Dedifferentiated amniotic fluid mesenchymal stem cell (primary cell): ENCODE measurements around the gene TAS2R39.

Source experiments
- DNase-seq: peaks from one replicate; pipeline ENCODE4 v3.0.0-alpha.2; 2016; ENCODE audit errors: extremely low spot score

TAS2R39 gene

DNA sequence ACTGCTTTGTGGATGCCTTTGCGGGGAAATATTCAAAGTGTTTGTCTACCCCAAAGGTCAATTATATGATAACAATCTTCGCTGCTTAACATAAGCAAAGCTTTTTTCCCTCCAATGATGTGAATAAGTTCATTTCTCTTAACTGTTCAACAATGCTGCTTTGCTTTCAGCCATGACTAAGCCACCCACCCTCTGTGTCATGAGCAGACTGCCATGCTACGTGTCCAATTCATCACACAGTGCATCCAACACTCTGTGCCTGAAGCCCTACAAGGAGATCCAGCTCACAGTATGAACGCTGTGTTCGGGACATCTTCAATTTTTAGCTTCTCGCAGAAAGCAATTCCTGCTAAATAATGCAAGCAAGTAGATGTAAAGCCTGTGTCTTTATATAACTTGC is 32.9 kb downstream of the TAS2R39 start:
- DNase-seq, result no peak

DNA sequence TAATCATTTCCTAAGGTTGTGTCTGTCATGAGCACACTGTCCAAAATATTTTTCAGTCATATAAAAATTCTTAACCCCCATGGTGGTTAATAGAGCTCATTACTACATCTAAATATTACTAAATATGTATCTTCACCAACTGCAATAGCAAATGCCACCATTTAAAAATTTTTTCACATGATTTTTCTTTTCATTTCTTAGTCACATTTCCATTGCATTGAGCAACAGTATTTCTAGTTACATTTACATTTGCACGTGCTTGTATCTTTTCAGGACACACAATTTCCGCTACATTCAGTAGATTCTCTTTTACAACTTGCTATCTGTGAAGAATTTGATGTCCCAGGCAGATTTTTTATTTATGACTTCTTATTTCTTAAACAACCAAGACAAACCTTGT is 33.5 kb downstream of the TAS2R39 start:
- DNase-seq, result no peak

- DNase-seq, result no peak
Measured at GRCh38 chr7:143217806-143218205, 34.6 kb downstream of the TAS2R39 start.

DNA sequence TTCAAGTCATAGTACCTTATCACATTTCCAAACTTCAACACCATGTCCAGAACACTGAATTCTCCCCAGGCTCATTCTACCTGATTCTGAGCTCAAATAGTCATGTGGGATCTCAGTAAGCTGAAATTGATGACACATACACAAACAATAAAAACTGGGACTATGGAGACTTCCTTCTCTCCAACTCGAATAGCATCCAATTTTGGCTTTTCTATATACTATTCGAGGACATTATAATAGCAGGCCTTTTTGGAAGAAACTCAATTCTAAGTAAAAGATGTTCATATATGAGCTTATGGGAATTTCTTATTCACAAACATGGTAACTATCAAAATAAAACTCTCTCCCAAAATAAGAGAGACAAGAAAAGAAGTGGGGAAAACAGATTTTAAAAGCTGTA is 38.1 kb downstream of the TAS2R39 start:
- DNase-seq, result no peak

GRCh38 chr7:143221737-143222136 is 38.5 kb downstream of the TAS2R39 start, which contains the start of gene TAS2R40:
TSS of gene TAS2R40 (plus strand) at chr7:143222037. CDS start at chr7:143222079, 42 bp downstream.
- DNase-seq, result no peak

GRCh38 chr7:143222782-143223181 is 39.6 kb downstream of the TAS2R39 start:
- no peak for DNase-seq

- no peak for DNase-seq
Measured at GRCh38 chr7:143223784-143224183, 40.6 kb downstream of the TAS2R39 start.

DNA sequence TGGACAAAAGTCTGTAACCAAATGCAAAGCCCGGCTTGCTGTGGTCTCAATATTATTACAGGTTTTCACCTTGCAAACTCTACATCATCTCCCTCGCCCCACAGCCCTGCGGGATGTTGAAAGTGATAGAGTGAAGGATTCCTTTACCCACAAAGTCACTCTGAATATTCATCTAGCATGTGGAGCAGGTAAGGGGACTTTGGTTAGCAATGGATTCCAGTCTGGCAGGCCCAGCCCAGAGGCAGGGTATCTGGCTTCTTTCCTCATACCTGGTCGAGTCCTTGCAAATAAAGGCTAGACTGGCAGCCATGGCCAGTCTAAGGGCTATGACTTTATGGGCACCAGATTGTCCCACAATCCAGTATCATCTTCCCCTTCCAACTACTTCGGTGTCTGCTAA is 41.8 kb downstream of the TAS2R39 start:
- no peak for DNase-seq

GRCh38 chr7:143227806-143228205 is 44.6 kb downstream of the TAS2R39 start:
- no peak for DNase-seq

- DNase-seq, result no peak
Measured at GRCh38 chr7:143229054-143229790, 46.0 kb downstream of the TAS2R39 start.

- DNase-seq, result no peak
Measured at GRCh38 chr7:143230602-143231457, 47.6 kb downstream of the TAS2R39 start.
